CD4-positive, alpha-beta T cell (primary cell): Measurements from ENCODE around the gene FBXL17. TPM values are rescaled to one million over a fixed set of nuclear protein-coding genes. Genes with fewer than 3 reads are reported as not detected.

Source experiments
- ATAC-seq: fragments of 200-7000 bp; cut with Tn5 transposase; one replicate; pipeline ENCODE4 v1.10.0; 2022; ENCODE audit warnings: mild to moderate bottlenecking; ENCODE audit not compliant: poor library complexity
- CTCF ChIA-PET: fragments of 350-600 bp; sonication (Branson Sonifier 250); formaldehyde crosslinking; loops from one replicate; lab custom pipeline; 2021; ENCODE audit warnings: antibody characterized with exemption, inconsistent platforms; lab: Charles Lee
- POLR2A ChIA-PET: fragments of 350-600 bp; sonication (Branson Sonifier 250); formaldehyde crosslinking; loops from one replicate; lab custom pipeline; 2021; ENCODE audit warnings: antibody characterized with exemption, inconsistent platforms; lab: Charles Lee
- DNase-seq, 14 experiments: peaks; one replicate each; pipeline ENCODE4 v3.0.0-alpha.2; 2013 to 2020; ENCODE audit warnings: mixed read lengths in 2 of 14
- H3K27ac ChIP-seq, 2 donors: one replicate each; pipeline versions ENCODE4 v1.5.1 to v1.7.0; 2013; ENCODE audit warnings: low read length in 2 of 2, low read depth in 1 of 2, mild to moderate bottlenecking in 1 of 2
- H3K27me3 ChIP-seq, 2 experiments: 1 replicate in 1 of 2; 2 replicates in 1 of 2; pipeline versions ENCODE4 v1.6.1 to v1.7.0; 2013; ENCODE audit warnings: low read length in 2 of 2, control low read depth in 1 of 2, mild to moderate bottlenecking in 1 of 2, moderate library complexity in 1 of 2; ENCODE audit not compliant: insufficient read depth in 2 of 2, control insufficient read depth in 1 of 2
- H3K36me3 ChIP-seq: one replicate; pipeline ENCODE4 v1.6.1; 2013; ENCODE audit warnings: low read length, control low read depth; ENCODE audit not compliant: insufficient read depth
- H3K4me1 ChIP-seq: one replicate; pipeline ENCODE4 v1.6.1; 2013; ENCODE audit warnings: low read length, control low read depth; ENCODE audit not compliant: insufficient read depth
- H3K4me3 ChIP-seq: one replicate; pipeline ENCODE4 v1.5.1; 2013; ENCODE audit warnings: mild to moderate bottlenecking, low read length, moderate library complexity
- H3K9me3 ChIP-seq, 2 experiments: 1 replicate in 1 of 2; 2 replicates in 1 of 2; pipeline versions ENCODE4 v1.6.1 to v1.7.0; 2013; ENCODE audit warnings: low read length in 2 of 2, mild to moderate bottlenecking in 2 of 2, control low read depth in 1 of 2, moderate library complexity in 1 of 2; ENCODE audit not compliant: control insufficient read depth in 1 of 2, insufficient read depth in 1 of 2
- H3K27ac Mint-ChIP-seq: one replicate; pipeline ENCODE4 v1.8.0; 2020; ENCODE audit warnings: mixed read lengths
- H3K27me3 Mint-ChIP-seq: one replicate; pipeline ENCODE4 v1.8.0; 2021; ENCODE audit warnings: mixed read lengths
- H3K36me3 Mint-ChIP-seq: one replicate; pipeline ENCODE4 v1.8.0; 2021; ENCODE audit warnings: low read depth, mixed read lengths
- H3K4me1 Mint-ChIP-seq: one replicate; pipeline ENCODE4 v1.8.0; 2021; ENCODE audit warnings: low read depth, mixed read lengths
- H3K4me3 Mint-ChIP-seq: one replicate; pipeline ENCODE4 v1.8.0; 2020; ENCODE audit warnings: mild to moderate bottlenecking, mixed read lengths
- H3K9me3 Mint-ChIP-seq: one replicate; pipeline ENCODE4 v1.8.0; 2020; ENCODE audit warnings: mixed read lengths
- CTCF ChIP-seq: fragments of 200-600 bp; IDR thresholded peaks from one replicate; pipeline ENCODE4 v1.8.0; 2022; ENCODE audit warnings: antibody characterized with exemption, mild to moderate bottlenecking
- intact Hi-C, 2 experiments: fragments of 100-400 bp; cut with DNase I in 1 of 2; cut with micrococcal nuclease in 1 of 2; formaldehyde crosslinking; loops; one replicate each; pipeline versions ENCODE4 v1.15.1 to v1.9.0; 2023 to 2025; cut with DNase I, micrococcal nuclease
- total RNA-seq, 174 experiments: library from RNA in 2 of 174; stranded (reverse) in 2 of 174; gene quantifications; one replicate each; pipeline ENCODE4 v1.2.3 and lab custom pipeline; 2021 to 2026

The FBXL17 gene
- total RNA-seq, 2 experiments from 2014 or later: 17.9 to 21.1 TPM

GRCh38 chr5:108136493-108136892, 245.4 kb downstream of the FBXL17 start:
- H3K4me3 ChIP-seq: no peak overlapping the region
- H3K36me3 ChIP-seq: no peaks in the 10 kb centered on the region
- Mint-ChIP-seq H3K36me3 (no peaks in the 10 kb centered on the region), H3K27me3 (no peaks in the 10 kb centered on the region), H3K27ac (no peak overlapping the region), H3K9me3 (no peaks in the 10 kb centered on the region), H3K4me1 (no peaks in the 10 kb centered on the region), H3K4me3 (no peak overlapping the region)
- no peak for ATAC-seq
- DNase-seq: no peak
- ChIA-PET CTCF (no interaction called here), POLR2A (no interaction called here)
- H3K9me3 ChIP-seq: no peaks in the 10 kb centered on the region
- no peak overlapping the region for H3K27ac ChIP-seq
- no peak for TF ChIP-seq CTCF
- H3K4me1 ChIP-seq: no peaks in the 10 kb centered on the region
- intact Hi-C loops: no loop called here
- H3K27me3 ChIP-seq: no peaks in the 10 kb centered on the region

GRCh38 chr5:108129129-108129528, 252.8 kb downstream of the FBXL17 start:
- H3K27ac ChIP-seq: no peak overlapping the region
- H3K4me3 Mint-ChIP-seq: no peak overlapping the region
- no peak for TF ChIP-seq CTCF
- no peaks in the 10 kb centered on the region for H3K4me1 ChIP-seq
- no peaks in the 10 kb centered on the region for H3K36me3 Mint-ChIP-seq
- POLR2A ChIA-PET: interaction anchor here (1.0 kb wide), 1 partner anchor 11 kb away, joined by 4 read pairs; no protein-coding TSS in a partner anchor
- H3K4me1 Mint-ChIP-seq: no peaks in the 10 kb centered on the region
- no peak overlapping the region for H3K27ac Mint-ChIP-seq
- no peak overlapping the region for H3K4me3 ChIP-seq
- H3K27me3 Mint-ChIP-seq: no peaks in the 10 kb centered on the region
- H3K27me3 ChIP-seq: no peaks in the 10 kb centered on the region
- CTCF ChIA-PET: no interaction called here
- no peaks in the 10 kb centered on the region for H3K9me3 ChIP-seq
- no peaks in the 10 kb centered on the region for H3K36me3 ChIP-seq
- intact Hi-C loops: no loop called here
- no peak for ATAC-seq
- DNase-seq: no peak
- no peaks in the 10 kb centered on the region for H3K9me3 Mint-ChIP-seq

GRCh38 chr5:108125771-108126511, 256.0 kb downstream of the FBXL17 start:
- Histone ChIP-seq H3K36me3 (no peaks in the 10 kb centered on the region), H3K4me1 (no peaks in the 10 kb centered on the region), H3K27ac (no peak overlapping the region), H3K9me3 (no peaks in the 10 kb centered on the region), H3K4me3 (no peak overlapping the region), H3K27me3 (no peaks in the 10 kb centered on the region)
- TF ChIP-seq CTCF: no peak
- intact Hi-C loops: no loop called here
- peaks cover 6% of the 10 kb centered on the region for H3K36me3 Mint-ChIP-seq
- no peaks in the 10 kb centered on the region for H3K9me3 Mint-ChIP-seq
- ATAC-seq: no peak
- ChIA-PET CTCF (no interaction called here), POLR2A (no interaction called here)
- H3K27ac Mint-ChIP-seq: no peak overlapping the region
- no peaks in the 10 kb centered on the region for H3K4me1 Mint-ChIP-seq
- no peak overlapping the region for H3K4me3 Mint-ChIP-seq
- DNase-seq: no peak
- no peaks in the 10 kb centered on the region for H3K27me3 Mint-ChIP-seq
